Muscle of leg (tissue), 11 donors: ENCODE measurements around the gene TSC2. TPM values are rescaled to one million over a fixed set of nuclear protein-coding genes. Genes with fewer than 3 reads are reported as not detected.

Experiments used
- DNase-seq: peaks from one replicate; pipeline ENCODE4 v3.0.0; 2013
- H3K27ac ChIP-seq: one replicate; pipeline ENCODE4 v1.5.1; 2013; ENCODE audit warnings: mild to moderate bottlenecking, low read length, control low read depth
- H3K27me3 ChIP-seq: one replicate; pipeline ENCODE4 v1.6.1; 2013; ENCODE audit warnings: low read length; ENCODE audit not compliant: control insufficient read depth, insufficient read depth
- H3K36me3 ChIP-seq: one replicate; pipeline ENCODE4 v1.6.1; 2013; ENCODE audit warnings: low read length; ENCODE audit not compliant: control insufficient read depth, insufficient read depth
- H3K4me1 ChIP-seq: one replicate; pipeline ENCODE4 v1.6.1; 2013; ENCODE audit warnings: low read length; ENCODE audit not compliant: control insufficient read depth, insufficient read depth
- H3K4me3 ChIP-seq: one replicate; pipeline ENCODE4 v1.5.1; 2013; ENCODE audit warnings: low read length, control low read depth
- H3K9me3 ChIP-seq: replicated peaks from 2 replicates; pipeline ENCODE4 v1.6.1; 2013; ENCODE audit warnings: low read depth, low read length; ENCODE audit not compliant: control insufficient read depth
- WGBS: methylation state at CpG from one replicate; pipeline ENCODE4 v1.1.5; 2013; ENCODE audit warnings: missing lambda C conversion rate; ENCODE audit not compliant: insufficient coverage; 5-methylcytosine and 5-hydroxymethylcytosine counted together
- polyA plus RNA-seq, 8 donors: library from polyadenylated mRNA; unstranded; fragments of 120-200 nt; gene quantifications; one replicate each; pipeline versions ENCODE4 v1.2.1 to v1.2.3, GENCODE V29; 2013; ENCODE audit warnings: inconsistent platforms in 1 of 8, low replicate concordance in 1 of 8; ENCODE audit not compliant: insufficient read length in 8 of 8, insufficient read depth in 1 of 8
- total RNA-seq: library from RNA; stranded (reverse); fragments of 120-200 nt; gene quantifications from one replicate; pipeline ENCODE4 v1.2.4, GENCODE V29; 2013

The TSC2 gene
- total and polyA plus RNA-seq, 9 donors, result 31.8 to 109 (median 79.4) TPM

- 78% methylated on average over 14 of the region's 14 CpGs for WGBS
- DNase-seq, result no peak
- H3K36me3 ChIP-seq, result peaks cover 94% of the 10 kb centered on the region
Measured at GRCh38 chr16:2085669-2086068, 37.9 kb downstream of the TSC2 start.

GRCh38 chr16:2086106-2086742 lies 38.4 kb downstream of the TSC2 start:
- Histone ChIP-seq H3K27ac (no peak overlapping the region), H3K9me3 (no peaks in the 10 kb centered on the region), H3K36me3 (peaks cover 92% of the 10 kb centered on the region), H3K27me3 (no peaks in the 10 kb centered on the region), H3K4me3 (no peak overlapping the region), H3K4me1 (peaks cover 42% of the 10 kb centered on the region)
- 90% methylated on average over 27 of the region's 27 CpGs for WGBS
- no peak for DNase-seq

More at GRCh38 chr16:2085669-2086068, 37.9 kb downstream of the TSC2 start:
- Histone ChIP-seq H3K27ac (no peak overlapping the region), H3K9me3 (no peaks in the 10 kb centered on the region), H3K4me3 (no peak overlapping the region), H3K27me3 (no peaks in the 10 kb centered on the region), H3K4me1 (peaks cover 41% of the 10 kb centered on the region)

DNA sequence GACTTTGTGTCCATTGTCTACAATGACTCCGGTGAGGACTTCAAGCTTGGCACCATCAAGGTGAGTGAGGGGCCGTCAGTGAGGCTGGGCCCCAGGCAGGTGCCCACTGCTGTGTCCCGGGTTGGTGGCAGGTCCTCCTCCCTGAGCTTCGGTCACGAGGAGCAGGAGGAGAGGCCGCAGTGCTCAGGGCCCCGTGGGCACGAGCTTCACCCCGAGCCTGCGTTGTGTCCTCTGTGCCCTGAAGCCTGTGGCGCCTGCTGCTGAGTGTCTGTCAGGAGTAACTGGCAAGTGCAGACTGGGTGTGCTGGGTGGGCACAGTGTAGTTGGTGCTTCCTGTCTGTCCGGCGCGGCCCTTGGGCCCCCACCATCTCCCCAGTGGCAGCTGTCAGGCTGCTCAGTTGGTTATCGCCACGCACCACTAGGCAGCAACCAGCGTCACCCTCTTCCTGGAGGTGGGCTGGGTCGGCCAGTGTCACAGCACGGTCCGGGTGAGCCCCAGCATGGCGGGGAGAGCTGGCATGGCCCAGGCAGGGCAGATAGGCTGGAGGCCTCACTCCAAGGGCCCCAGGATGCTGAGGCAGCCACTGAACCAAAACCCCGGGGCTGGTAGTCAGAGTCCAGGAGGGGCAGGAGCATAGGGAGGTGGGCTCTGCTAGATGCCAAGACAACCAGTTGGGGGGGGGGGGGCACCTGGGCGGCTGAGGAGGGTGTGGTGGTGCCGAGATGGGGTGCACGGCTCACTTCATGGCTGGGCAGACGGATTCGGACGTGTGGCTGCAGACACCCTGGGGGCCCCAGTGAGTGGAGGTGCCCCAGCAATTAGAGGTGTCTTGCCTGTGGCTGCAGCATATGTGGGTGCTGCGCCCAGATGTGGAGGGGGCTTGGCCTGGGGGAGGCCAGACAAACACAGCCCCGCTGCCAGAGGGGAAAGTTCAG lies 39.3 kb downstream of the TSC2 start:
- no peak overlapping the region for H3K27ac ChIP-seq
- H3K36me3 ChIP-seq, result peaks cover 91% of the 10 kb centered on the region
- H3K9me3 ChIP-seq, result no peaks in the 10 kb centered on the region
- H3K4me3 ChIP-seq, result no peak overlapping the region
- H3K4me1 ChIP-seq, result peaks cover 41% of the 10 kb centered on the region
- no peaks in the 10 kb centered on the region for H3K27me3 ChIP-seq
- WGBS, result 86% methylated on average over 23 of the region's 30 CpGs
- no peak for DNase-seq

- no peaks in the 10 kb centered on the region for H3K9me3 ChIP-seq
- no peak for DNase-seq
- H3K4me3 ChIP-seq, result no peak overlapping the region
- peaks cover 40% of the 10 kb centered on the region for H3K4me1 ChIP-seq
- peaks cover 92% of the 10 kb centered on the region for H3K36me3 ChIP-seq
- WGBS, result 80% methylated on average over 34 of the region's 41 CpGs
- no peaks in the 10 kb centered on the region for H3K27me3 ChIP-seq
- H3K27ac ChIP-seq, result no peak overlapping the region
Measured at GRCh38 chr16:2087748-2088631, 40.2 kb downstream of the TSC2 start.

DNA sequence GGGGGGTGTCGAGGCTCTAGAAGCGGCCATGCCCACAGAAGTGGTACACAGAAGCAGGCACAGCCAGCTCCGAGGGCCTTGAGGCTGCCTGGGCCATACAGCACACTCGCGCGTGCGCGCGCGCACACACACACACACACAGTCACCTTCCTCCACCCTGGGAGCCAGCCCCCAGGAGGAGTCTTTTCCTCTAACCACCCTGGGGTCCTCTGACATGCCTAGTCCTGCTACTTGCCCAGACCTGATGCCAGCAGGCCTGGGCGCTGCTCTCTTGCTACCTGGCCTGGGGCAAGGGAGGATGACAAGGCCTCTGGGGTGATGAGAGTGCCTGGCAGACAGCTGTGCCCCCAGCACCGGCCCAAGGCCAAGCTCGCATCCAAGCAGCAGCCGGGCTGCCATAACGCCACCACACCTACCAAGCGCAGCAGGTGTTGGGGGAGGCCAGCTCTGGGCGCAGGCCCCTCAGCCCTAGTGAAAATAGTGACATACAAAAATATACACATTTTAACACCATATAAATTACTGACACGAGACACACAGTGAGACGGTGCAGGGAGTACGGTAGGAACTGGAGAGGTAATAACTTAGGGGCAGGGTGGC lies 41.1 kb downstream of the TSC2 start:
- H3K27me3 ChIP-seq, result no peaks in the 10 kb centered on the region
- H3K9me3 ChIP-seq, result no peaks in the 10 kb centered on the region
- peaks cover 32% of the 10 kb centered on the region for H3K4me1 ChIP-seq
- peaks cover 92% of the 10 kb centered on the region for H3K36me3 ChIP-seq
- no peak for DNase-seq
- WGBS, result 83% methylated on average over 5 of the region's 20 CpGs
- no peak overlapping the region for H3K27ac ChIP-seq
- H3K4me3 ChIP-seq, result no peak overlapping the region

GRCh38 chr16:2089706-2090480 lies 42.1 kb downstream of the TSC2 start:
- peak overlapping the region; percentile 13 for H3K27ac ChIP-seq
- no peaks in the 10 kb centered on the region for H3K27me3 ChIP-seq
- peaks cover 93% of the 10 kb centered on the region for H3K36me3 ChIP-seq
- no peaks in the 10 kb centered on the region for H3K9me3 ChIP-seq
- DNase-seq, result peak; percentile 58
- no peak overlapping the region for H3K4me3 ChIP-seq
- WGBS, result 82% methylated on average over 36 of the region's 44 CpGs
- H3K4me1 ChIP-seq, result peaks cover 32% of the 10 kb centered on the region

- H3K27ac ChIP-seq, result peak overlapping the region; percentile 7
- WGBS, result 84% methylated on average over 14 of the region's 14 CpGs
- no peak for DNase-seq
- H3K36me3 ChIP-seq, result peaks cover 92% of the 10 kb centered on the region
- H3K9me3 ChIP-seq, result no peaks in the 10 kb centered on the region
- H3K4me3 ChIP-seq, result no peak overlapping the region
- H3K27me3 ChIP-seq, result no peaks in the 10 kb centered on the region
- H3K4me1 ChIP-seq, result peaks cover 32% of the 10 kb centered on the region
Measured at GRCh38 chr16:2090481-2090776, 42.6 kb downstream of the TSC2 start.

- no peak overlapping the region for H3K27ac ChIP-seq
Measured at GRCh38 chr16:2090777-2091546, 43.2 kb downstream of the TSC2 start.

More at GRCh38 chr16:2090777-2091546, 43.2 kb downstream of the TSC2 start:
- H3K9me3 ChIP-seq, result no peaks in the 10 kb centered on the region
- peaks cover 32% of the 10 kb centered on the region for H3K4me1 ChIP-seq
- peak; percentile 82 for DNase-seq
- 26% methylated on average over 98 of the region's 101 CpGs for WGBS
- no peak overlapping the region for H3K4me3 ChIP-seq
- no peaks in the 10 kb centered on the region for H3K27me3 ChIP-seq
- peaks cover 92% of the 10 kb centered on the region for H3K36me3 ChIP-seq
